SU-DHL-6 (cell line): ENCODE data around the gene SH3PXD2A.

Source experiments
- CTCF ChIP-seq: fragments of 200-600 bp; sonication (generic); IDR thresholded peaks from one replicate; pipeline ENCODE4 v1.5.1; 2017; ENCODE audit warnings: antibody characterized with exemption, mild to moderate bottlenecking, low read length, moderate library complexity; ENCODE audit not compliant: insufficient read depth, poor library complexity, severe bottlenecking
- EZH2phosphoT487 ChIP-seq: fragments of 200-600 bp; sonication (generic), shearing (Covaris generic); conservative IDR thresholded peaks from 2 replicates; pipeline ENCODE4 v1.6.1; 2018; ENCODE audit warnings: mild to moderate bottlenecking, antibody characterized with exemption, low read length, moderate library complexity, mixed read lengths

GRCh38 chr10:103895411-103896186 lies 40.2 kb upstream of the SH3PXD2A start:
- no peak for TF ChIP-seq CTCF
- TF ChIP-seq EZH2phosphoT487: no peak
